Muscle layer of duodenum (tissue), 2 donors: ENCODE measurements around the gene OSM.
"Not testable (repeated sequence)": the region's sequence is repeated elsewhere in the genome, so short reads cannot be mapped to it uniquely, and the experiment has no call there.

Experiments used
- H3K27ac ChIP-seq: one replicate; pipeline ENCODE4 v1.7.0; 2013; ENCODE audit warnings: mild to moderate bottlenecking, low read length
- H3K27me3 ChIP-seq: one replicate; pipeline ENCODE4 v1.7.0; 2013; ENCODE audit warnings: low read depth, mild to moderate bottlenecking, control low read depth, low read length
- H3K36me3 ChIP-seq, 2 donors: one replicate each; pipeline ENCODE4 v1.7.0; 2013; ENCODE audit warnings: low read length in 2 of 2, control low read depth in 1 of 2, mild to moderate bottlenecking in 1 of 2; ENCODE audit not compliant: insufficient read depth in 2 of 2, control insufficient read depth in 1 of 2
- H3K4me1 ChIP-seq, 2 donors: one replicate each; pipeline ENCODE4 v1.7.0; 2013; ENCODE audit warnings: low read length in 2 of 2, mild to moderate bottlenecking in 2 of 2, control low read depth in 1 of 2, moderate library complexity in 1 of 2; ENCODE audit not compliant: insufficient read depth in 2 of 2, control insufficient read depth in 1 of 2
- H3K4me3 ChIP-seq, 2 donors: one replicate each; pipeline ENCODE4 v1.7.0; 2013; ENCODE audit warnings: low read length in 2 of 2, low read depth in 1 of 2, mild to moderate bottlenecking in 1 of 2
- H3K9me3 ChIP-seq, 2 donors: one replicate each; pipeline ENCODE4 v1.7.0; 2013; ENCODE audit warnings: low read length in 2 of 2, control low read depth in 1 of 2, mild to moderate bottlenecking in 1 of 2; ENCODE audit not compliant: control insufficient read depth in 1 of 2
- donor health status: healthy.

The OSM gene

GRCh38 chr22:30219668-30220278 is 46.9 kb downstream of the OSM start:
- Histone ChIP-seq H3K4me1 (peaks cover 2 to 3% of the 10 kb centered on the region in 2 donors), H3K4me3 (no peak overlapping the region), H3K36me3 (no peaks in the 10 kb centered on the region), H3K9me3 (no peaks in the 10 kb centered on the region), H3K27ac (no peak overlapping the region), H3K27me3 (peaks cover 4% of the 10 kb centered on the region)

DNA sequence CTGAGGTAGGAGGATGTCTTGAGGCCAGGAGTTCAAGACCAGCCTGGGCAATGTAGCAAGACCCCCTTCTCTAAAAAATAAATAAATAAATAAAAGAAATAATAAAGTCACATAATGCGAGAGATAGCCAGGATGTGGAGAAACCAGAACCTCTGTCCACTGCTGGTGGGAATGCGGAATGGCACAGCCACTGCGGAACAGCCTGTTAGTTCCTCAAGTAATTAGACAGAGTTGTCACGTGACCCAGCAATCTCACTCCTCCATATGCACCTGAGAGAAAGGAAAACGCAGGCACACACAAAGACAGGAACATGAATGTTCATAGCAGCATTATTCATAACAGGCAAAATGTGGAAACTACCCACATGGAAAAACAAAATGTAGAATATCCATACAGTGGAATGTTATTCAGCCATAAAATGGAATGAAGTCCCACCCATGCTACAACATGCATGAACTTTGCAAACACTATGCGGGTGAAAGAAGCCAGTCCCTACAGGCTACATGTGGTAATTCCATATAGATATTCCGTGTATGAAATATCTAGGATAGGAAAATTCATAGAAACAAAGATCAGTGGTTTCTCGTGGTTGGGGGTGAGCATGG is 47.5 kb downstream of the OSM start:
- Histone ChIP-seq H3K4me1 (peaks cover 2 to 3% of the 10 kb centered on the region in 2 donors), H3K9me3 (no peaks in the 10 kb centered on the region), H3K27me3 (peaks cover 4% of the 10 kb centered on the region), H3K36me3 (no peaks in the 10 kb centered on the region), H3K27ac (no peak overlapping the region), H3K4me3 (no peak overlapping the region)

- H3K36me3 ChIP-seq = no peaks in the 10 kb centered on the region
Measured at GRCh38 chr22:30217698-30218560, 48.7 kb downstream of the OSM start.

GRCh38 chr22:30216710-30217109 is 49.9 kb downstream of the OSM start:
- H3K9me3 ChIP-seq = no peaks in the 10 kb centered on the region
- no peaks in the 10 kb centered on the region for H3K36me3 ChIP-seq
- no peak overlapping the region for H3K4me3 ChIP-seq
- H3K27ac ChIP-seq = no peak overlapping the region
- H3K4me1 ChIP-seq = peaks cover 2 to 3% of the 10 kb centered on the region in 2 donors
- H3K27me3 ChIP-seq = no peaks in the 10 kb centered on the region

More at GRCh38 chr22:30217698-30218560, 48.7 kb downstream of the OSM start:
- Histone ChIP-seq H3K4me1 (peaks cover 2 to 3% of the 10 kb centered on the region in 2 donors), H3K27ac (no peak overlapping the region), H3K4me3 (no peak overlapping the region), H3K9me3 (no peaks in the 10 kb centered on the region), H3K27me3 (peaks cover 4% of the 10 kb centered on the region)

DNA sequence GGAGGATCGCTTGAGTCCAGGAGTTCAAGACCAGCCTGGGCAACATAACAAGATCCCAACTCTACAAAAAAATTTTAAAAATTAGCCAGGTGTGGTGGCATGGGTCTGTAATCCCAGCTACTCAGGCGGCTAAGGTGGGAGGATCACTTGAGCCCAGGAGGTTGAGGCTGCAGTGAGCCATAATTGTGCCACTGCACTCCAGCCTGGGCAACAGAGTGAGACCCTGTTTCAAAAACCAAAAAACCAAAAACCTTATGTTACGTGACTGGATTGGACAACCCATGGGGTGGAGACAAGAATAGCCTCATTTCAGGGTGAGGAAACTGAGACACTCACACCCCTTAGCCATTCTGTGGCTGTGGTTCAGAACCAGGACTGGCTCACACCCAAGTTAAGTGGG is 50.4 kb downstream of the OSM start:
- H3K4me3 ChIP-seq, H3K9me3 ChIP-seq, H3K27me3 ChIP-seq, H3K36me3 ChIP-seq, H3K27ac ChIP-seq, H3K4me1 ChIP-seq: not testable (repeated sequence)

DNA sequence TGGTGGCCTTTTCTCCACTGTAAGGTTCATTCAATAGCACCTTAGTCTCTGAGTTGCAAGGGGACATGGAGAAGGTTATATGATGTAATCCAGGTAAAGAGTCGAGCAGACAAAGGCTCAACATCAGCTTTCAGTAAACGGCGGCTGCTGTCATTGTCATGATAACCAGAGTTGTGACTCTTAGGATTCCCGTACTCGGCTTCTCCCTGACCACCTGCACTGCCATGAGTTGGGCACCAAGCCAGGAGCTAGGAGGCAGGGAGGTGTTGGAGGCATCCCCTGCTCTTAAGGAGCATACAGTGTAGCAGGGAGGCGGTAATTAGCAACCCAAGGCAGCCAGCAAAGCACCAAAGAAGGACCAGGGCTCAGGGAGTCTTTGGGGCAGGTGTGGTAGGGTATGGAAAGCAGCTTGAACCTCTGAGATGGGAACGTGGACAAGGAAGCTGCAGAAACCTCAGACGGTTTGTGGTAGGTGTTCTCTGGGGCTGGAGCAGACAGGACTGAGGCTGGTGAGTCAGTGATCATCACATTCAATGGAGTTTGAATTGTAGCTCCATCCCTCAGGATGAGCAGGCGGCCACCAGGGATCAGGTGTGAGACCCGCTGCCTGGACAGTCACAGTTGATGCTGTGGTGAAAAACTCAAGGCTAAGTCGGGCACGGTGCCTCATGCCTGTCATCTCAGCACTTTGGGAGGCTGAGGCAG is 51.8 kb downstream of the OSM start:
- H3K9me3 ChIP-seq = no peaks in the 10 kb centered on the region
- H3K4me1 ChIP-seq = peaks cover 0 to 2% of the 10 kb centered on the region in 2 donors
- no peaks in the 10 kb centered on the region for H3K27me3 ChIP-seq
- H3K4me3 ChIP-seq = no peak overlapping the region
- no peak overlapping the region for H3K27ac ChIP-seq
- H3K36me3 ChIP-seq = no peaks in the 10 kb centered on the region

- no peaks in the 10 kb centered on the region for H3K27me3 ChIP-seq
- no peaks in the 10 kb centered on the region for H3K9me3 ChIP-seq
- no peak overlapping the region for H3K4me3 ChIP-seq
- peaks cover under 1 to 7% of the 10 kb centered on the region in 2 donors for H3K4me1 ChIP-seq
- H3K36me3 ChIP-seq = no peaks in the 10 kb centered on the region
- no peak overlapping the region for H3K27ac ChIP-seq
Measured at GRCh38 chr22:30212996-30213441, 53.6 kb downstream of the OSM start.
